ENCODE results near the gene PKD1.

PKD1 gene

GRCh38 chr16:2155977-2156848 lies 20.5 kb upstream of the PKD1 start:
- H3K9me3 ChIP-seq (ENCODE audit: insufficient read depth, low read depth, low read length), result no peaks in the 10 kb centered on the region
- peaks cover 7% of the 10 kb centered on the region for H3K4me1 ChIP-seq (ENCODE audit: insufficient read depth, low read length)
- H3K27me3 ChIP-seq (ENCODE audit: insufficient read depth, low read length), result no peaks in the 10 kb centered on the region; the same call in 1 of the 2 replicates
- peak overlapping the region; percentile 100 for H3K4me3 ChIP-seq (ENCODE audit: low read length)
- peak overlapping the region; percentile 12 for H3K27ac ChIP-seq (ENCODE audit: low read length)
- peak overlapping the region; percentile 97 for H3K9ac ChIP-seq (ENCODE audit: low read depth, low read length)
- peaks cover 49% of the 10 kb centered on the region for H3K36me3 ChIP-seq (ENCODE audit: insufficient read depth, low read depth, low read length)

- Histone ChIP-seq H3K9ac (ENCODE audit: low read depth, low read length) (peak within 1 kb of the TSS; percentile 97), H3K4me1 (ENCODE audit: insufficient read depth, low read length) (peaks cover 14% of the 10 kb centered on the region), H3K9me3 (ENCODE audit: insufficient read depth, low read depth, low read length) (no peaks in the 10 kb centered on the region), H3K4me3 (ENCODE audit: low read length) (peak within 1 kb of the TSS; percentile 100), H3K36me3 (ENCODE audit: insufficient read depth, low read depth, low read length) (peaks cover 53% of the 10 kb centered on the region), H3K27me3 (ENCODE audit: insufficient read depth, low read length) (no peaks in the 10 kb centered on the region; the same call in 1 of the 2 replicates), H3K27ac (ENCODE audit: low read length) (peak within 1 kb of the TSS; percentile 31)
Measured at GRCh38 chr16:2155091-2155950, 19.6 kb upstream of the PKD1 start, which contains the start of gene TRAF7. TSS of gene TRAF7 (plus strand) at chr16:2155782. CDS start at chr16:2163921, 8,139 bp downstream.

GRCh38 chr16:2154533-2155090 lies 18.9 kb upstream of the PKD1 start:
- Histone ChIP-seq H3K9ac (ENCODE audit: low read depth, low read length) (peak overlapping the region; percentile 96), H3K27me3 (ENCODE audit: insufficient read depth, low read length) (peaks cover 7% of the 10 kb centered on the region; the same call in 1 of the 2 replicates), H3K9me3 (ENCODE audit: insufficient read depth, low read depth, low read length) (no peaks in the 10 kb centered on the region), H3K36me3 (ENCODE audit: insufficient read depth, low read depth, low read length) (peaks cover 53% of the 10 kb centered on the region), H3K27ac (ENCODE audit: low read length) (peak overlapping the region; percentile 31), H3K4me3 (ENCODE audit: low read length) (peak overlapping the region; percentile 85), H3K4me1 (ENCODE audit: insufficient read depth, low read length) (peaks cover 19% of the 10 kb centered on the region)

- Histone ChIP-seq H3K27me3 (ENCODE audit: insufficient read depth, low read length) (peaks cover 11% of the 10 kb centered on the region; the same call in 1 of the 2 replicates), H3K4me1 (ENCODE audit: insufficient read depth, low read length) (peaks cover 19% of the 10 kb centered on the region), H3K36me3 (ENCODE audit: insufficient read depth, low read depth, low read length) (peaks cover 51% of the 10 kb centered on the region), H3K9ac (ENCODE audit: low read depth, low read length) (peak overlapping the region; percentile 96), H3K4me3 (ENCODE audit: low read length) (peak overlapping the region; percentile 85), H3K27ac (ENCODE audit: low read length) (peak overlapping the region; percentile 31), H3K9me3 (ENCODE audit: insufficient read depth, low read depth, low read length) (no peaks in the 10 kb centered on the region)
Measured at GRCh38 chr16:2152695-2153506, 17.2 kb upstream of the PKD1 start.

- Histone ChIP-seq H3K36me3 (ENCODE audit: insufficient read depth, low read depth, low read length) (peaks cover 41% of the 10 kb centered on the region), H3K27ac (ENCODE audit: low read length) (no peak overlapping the region), H3K9ac (ENCODE audit: low read depth, low read length) (peak overlapping the region; percentile 96; the same call in 1 of the 2 replicates), H3K27me3 (ENCODE audit: insufficient read depth, low read length) (peaks cover 11% of the 10 kb centered on the region; the same call in 1 of the 2 replicates), H3K4me3 (ENCODE audit: low read length) (peak overlapping the region; percentile 85), H3K9me3 (ENCODE audit: insufficient read depth, low read depth, low read length) (no peaks in the 10 kb centered on the region), H3K4me1 (ENCODE audit: insufficient read depth, low read length) (peaks cover 15% of the 10 kb centered on the region; the same call in 1 of the 2 replicates)
Measured at GRCh38 chr16:2151188-2152091, 15.7 kb upstream of the PKD1 start.

- H3K36me3 ChIP-seq (ENCODE audit: insufficient read depth, low read depth, low read length), result peaks cover 41% of the 10 kb centered on the region
- H3K27ac ChIP-seq (ENCODE audit: low read length), result peak overlapping the region; percentile 45
Measured at GRCh38 chr16:2150418-2151187, 14.9 kb upstream of the PKD1 start.

GRCh38 chr16:2149630-2150417 lies 14.1 kb upstream of the PKD1 start:
- Histone ChIP-seq H3K4me1 (ENCODE audit: insufficient read depth, low read length) (peaks cover 15% of the 10 kb centered on the region; the same call in 1 of the 2 replicates), H3K4me3 (ENCODE audit: low read length) (peak overlapping the region; percentile 85), H3K36me3 (ENCODE audit: insufficient read depth, low read depth, low read length) (peaks cover 39% of the 10 kb centered on the region), H3K9ac (ENCODE audit: low read depth, low read length) (peak overlapping the region; percentile 96; the same call in 1 of the 2 replicates), H3K27ac (ENCODE audit: low read length) (peak overlapping the region; percentile 45), H3K9me3 (ENCODE audit: insufficient read depth, low read depth, low read length) (no peaks in the 10 kb centered on the region), H3K27me3 (ENCODE audit: insufficient read depth, low read length) (peaks cover 17% of the 10 kb centered on the region; the same call in 1 of the 2 replicates)

More at GRCh38 chr16:2150418-2151187, 14.9 kb upstream of the PKD1 start:
- Histone ChIP-seq H3K27me3 (ENCODE audit: insufficient read depth, low read length) (peaks cover 15% of the 10 kb centered on the region; the same call in 1 of the 2 replicates), H3K9ac (ENCODE audit: low read depth, low read length) (peak overlapping the region; percentile 96; the same call in 1 of the 2 replicates), H3K4me1 (ENCODE audit: insufficient read depth, low read length) (peaks cover 15% of the 10 kb centered on the region; the same call in 1 of the 2 replicates), H3K4me3 (ENCODE audit: low read length) (peak overlapping the region; percentile 85), H3K9me3 (ENCODE audit: insufficient read depth, low read depth, low read length) (no peaks in the 10 kb centered on the region)

GRCh38 chr16:2148714-2149629 lies 13.3 kb upstream of the PKD1 start:
- Histone ChIP-seq H3K4me1 (ENCODE audit: insufficient read depth, low read length) (peaks cover 15% of the 10 kb centered on the region; the same call in 1 of the 2 replicates), H3K9ac (ENCODE audit: low read depth, low read length) (peak overlapping the region; percentile 96; the same call in 1 of the 2 replicates), H3K27ac (ENCODE audit: low read length) (no peak overlapping the region)

More at GRCh38 chr16:2148714-2149629, 13.3 kb upstream of the PKD1 start:
- Histone ChIP-seq H3K27me3 (ENCODE audit: insufficient read depth, low read length) (peaks cover 17% of the 10 kb centered on the region; the same call in 1 of the 2 replicates), H3K36me3 (ENCODE audit: insufficient read depth, low read depth, low read length) (peaks cover 31% of the 10 kb centered on the region), H3K9me3 (ENCODE audit: insufficient read depth, low read depth, low read length) (no peaks in the 10 kb centered on the region), H3K4me3 (ENCODE audit: low read length) (peak overlapping the region; percentile 85)
